GM12878 (cell line): ENCODE measurements around the gene CNOT10. TPM values are rescaled to one million over a fixed set of nuclear protein-coding genes. Genes with fewer than 3 reads are reported as not detected.

ENCODE experiments used
- ATAC-seq: fragments of 200-7000 bp; cut with Tn5 transposase; 3 replicates; pipeline ENCODE4 v1.9.1; 2020; ENCODE audit warnings: mild to moderate bottlenecking, moderate library complexity
- BruUV-seq: library from RNA; stranded (reverse); fragments of 400-500 nt; replicated peaks from 2 replicates; lab custom pipeline; 2021; lab: Mats Ljungman, UMichigan
- CTCF ChIA-PET: fragments of 300-600 bp; sonication (Branson Sonifier 250); formaldehyde crosslinking; extraction: SDS; loops from one replicate; lab custom pipeline; 2021; ENCODE audit warnings: inconsistent platforms; lab: Yijun Ruan, JAX
- POLR2A ChIA-PET: fragments of 350-600 bp; formaldehyde crosslinking; extraction: SDS; loops from one replicate; lab custom pipeline; 2021; ENCODE audit warnings: inconsistent platforms; lab: Charles Lee
- RAD21 ChIA-PET: fragments of 300-600 bp; sonication (Branson Sonifier 250); formaldehyde crosslinking; loops from one replicate; lab custom pipeline; 2023; ENCODE audit warnings: antibody characterized with exemption; ENCODE audit not compliant: unreplicated experiment; lab: Charles Lee
- SMC1A ChIA-PET: fragments of 300-600 bp; sonication (Branson Sonifier 250); formaldehyde crosslinking; loops from one replicate; lab custom pipeline; 2023; ENCODE audit not compliant: unreplicated experiment, uncharacterized antibody; lab: Charles Lee
- DNase-seq: peaks from one replicate; pipeline ENCODE4 v3.0.0-alpha.2; 2011; ENCODE audit warnings: low read depth, low spot score
- FAIRE-seq: peaks from 3 replicates; lab custom pipeline; 2011; peaks lifted over from hg19 to GRCh38; lab: Jason Lieb, UNC
- H2AFZ ChIP-seq: 2 replicates; pipeline ENCODE4 v1.6.0; 2011; ENCODE audit warnings: low read depth, low read length, control low read depth; ENCODE audit not compliant: control insufficient read depth
- H3K27ac ChIP-seq: 2 replicates; pipeline ENCODE4 v1.5.1; 2011; ENCODE audit warnings: control low read depth; ENCODE audit not compliant: control insufficient read depth, insufficient read depth
- H3K27me3 ChIP-seq, 2 experiments: replicated peaks in 1 of 2; 2 replicates each; pipeline versions ENCODE4 v1.6.0 to v1.6.1; 2011; ENCODE audit warnings: low read length in 1 of 2; ENCODE audit not compliant: control insufficient read depth in 2 of 2, insufficient read depth in 2 of 2
- H3K36me3 ChIP-seq, 2 experiments: 2 replicates each; pipeline ENCODE4 v1.5.1; 2011; ENCODE audit warnings: low read length in 1 of 2; ENCODE audit not compliant: control insufficient read depth in 2 of 2, insufficient read depth in 2 of 2
- H3K4me1 ChIP-seq: 2 replicates; pipeline ENCODE4 v1.6.1; 2011; ENCODE audit warnings: mild to moderate bottlenecking, low read length, moderate library complexity, mixed read lengths; ENCODE audit not compliant: control insufficient read depth, insufficient read depth
- H3K4me2 ChIP-seq: 2 replicates; pipeline ENCODE4 v1.6.0; 2011; ENCODE audit warnings: control low read depth; ENCODE audit not compliant: control insufficient read depth, insufficient read depth
- H3K4me3 ChIP-seq: fragments of 200-600 bp; sonication (generic); 2 replicates; pipeline ENCODE4 v1.5.1; 2016
- H3K79me2 ChIP-seq: 2 replicates; pipeline ENCODE4 v1.6.0; 2011; ENCODE audit warnings: low read length; ENCODE audit not compliant: control insufficient read depth, insufficient read depth
- H3K9ac ChIP-seq: 2 replicates; pipeline ENCODE4 v1.8.0; 2011; ENCODE audit warnings: low read length, control low read depth, mixed read lengths; ENCODE audit not compliant: control insufficient read depth, insufficient read depth
- H3K9me3 ChIP-seq: replicated peaks from 3 replicates; pipeline ENCODE4 v1.5.1; 2011; ENCODE audit warnings: mild to moderate bottlenecking, low read length; ENCODE audit not compliant: control insufficient read depth, insufficient read depth
- H4K20me1 ChIP-seq: 2 replicates; pipeline ENCODE4 v1.6.0; 2011; ENCODE audit not compliant: control insufficient read depth, insufficient read depth
- CREM ChIP-seq: IDR thresholded peaks from 2 replicates; pipeline ENCODE4 v1.6.1; 2014; ENCODE audit warnings: antibody characterized with exemption, low read depth
- E4F1 ChIP-seq: fragments of 450-650 bp; IDR thresholded peaks from 2 replicates; pipeline ENCODE4 v1.6.1; 2018; ENCODE audit warnings: borderline replicate concordance, mild to moderate bottlenecking; ENCODE audit not compliant: partially characterized antibody
- ETV6 ChIP-seq, 2 experiments: fragments of 450-650 bp in 1 of 2; IDR thresholded peaks in 1 of 2; conservative IDR thresholded peaks in 1 of 2; 2 replicates each; pipeline ENCODE4 v1.6.1; 2014; ENCODE audit warnings: antibody characterized with exemption in 1 of 2, borderline replicate concordance in 1 of 2, low read depth in 1 of 2, mild to moderate bottlenecking in 1 of 2, moderate library complexity in 1 of 2
- GATAD2B ChIP-seq: fragments of 450-650 bp; conservative IDR thresholded peaks from 2 replicates; pipeline ENCODE4 v1.6.1; 2017; ENCODE audit warnings: low read depth, mild to moderate bottlenecking, moderate library complexity
- HCFC1 ChIP-seq: fragments of 150-350 bp; IDR thresholded peaks from 2 replicates; pipeline ENCODE4 v1.6.1; 2014; ENCODE audit warnings: low read length
- HDAC6 ChIP-seq: fragments of 200-600 bp; sonication (generic); IDR thresholded peaks from one replicate; pipeline ENCODE4 v1.8.0; 2017; ENCODE audit warnings: antibody characterized with exemption; ENCODE audit not compliant: unreplicated experiment
- KAT2A ChIP-seq: conservative IDR thresholded peaks from 2 replicates; pipeline ENCODE4 v1.6.1; 2011; ENCODE audit warnings: low read depth, low read length; ENCODE audit not compliant: control insufficient read depth
- KLF5 ChIP-seq: fragments of 450-650 bp; IDR thresholded peaks from 2 replicates; pipeline ENCODE4 v1.6.1; 2014; ENCODE audit warnings: mild to moderate bottlenecking; ENCODE audit not compliant: partially characterized antibody
- NRF1 ChIP-seq: conservative IDR thresholded peaks from 2 replicates; pipeline ENCODE4 v1.6.1; 2011; ENCODE audit warnings: mild to moderate bottlenecking, low read depth, low read length, improper control_type of control experiment
- SMAD1 ChIP-seq: fragments of 450-650 bp; IDR thresholded peaks from 2 replicates; pipeline ENCODE4 v1.6.1; 2018; ENCODE audit warnings: mild to moderate bottlenecking, low read depth; ENCODE audit not compliant: partially characterized antibody
- SMC3 ChIP-seq: IDR thresholded peaks from 2 replicates; pipeline ENCODE4 v1.6.1; 2011; ENCODE audit warnings: low read length, improper control_type of control experiment, borderline replicate concordance
- SREBF2 ChIP-seq: IDR thresholded peaks from 2 replicates; pipeline ENCODE4 v1.6.1; 2012; ENCODE audit warnings: mild to moderate bottlenecking, low read length
- ZBTB11 ChIP-seq: fragments of 450-650 bp; formaldehyde crosslinking; IDR thresholded peaks from 2 replicates; pipeline ENCODE4 v1.5.0; 2022; ENCODE audit warnings: mild to moderate bottlenecking, missing genetic modification characterization
- ZBTB40 ChIP-seq: fragments of 450-650 bp; IDR thresholded peaks from 2 replicates; pipeline ENCODE4 v1.6.1; 2016; ENCODE audit warnings: mild to moderate bottlenecking, moderate library complexity, borderline replicate concordance
- WGBS: methylation state at CpG from one replicate; pipeline ENCODE4 v1.1.6; 2016; ENCODE audit warnings: low lambda C conversion rate; ENCODE audit not compliant: insufficient replicate concordance, insufficient coverage; ENCODE audit errors: missing lambda C conversion rate; 5-methylcytosine and 5-hydroxymethylcytosine counted together
- in situ Hi-C: fragments of 300-500 bp; cut with MboI; formaldehyde crosslinking; loops from 9 replicates; pipeline ENCODE4 v1.14.3; 2018; ENCODE audit warnings: mixed read lengths
- intact Hi-C: fragments of 100-400 bp; cut with micrococcal nuclease; formaldehyde crosslinking; loops from one replicate; pipeline ENCODE4 v1.14.2; 2022; ENCODE audit not compliant: unreplicated experiment
- polyA plus RNA-seq, 11 experiments: library from polyadenylated mRNA; depleted of rRNA in 4 of 11; unstranded in 6 of 11; stranded (reverse) in 5 of 11; fragments of >200 nt; fragmentation: Nextera tagmentation in 4 of 11; fragmentation: Illumina TruSeq in 1 of 11; extraction: Ambion mirVana in 4 of 11; extraction: Trizol in 1 of 11; gene quantifications; 1 replicate in 1 of 11; 2 replicates in 10 of 11; pipeline versions ENCODE4 v1.2.1 to v1.2.3, GENCODE V29; 2011 to 2016; ENCODE audit warnings: inconsistent platforms in 2 of 11, missing spikeins in 2 of 11, low read depth in 1 of 11
- total RNA-seq, 4 experiments: library from RNA; depleted of rRNA in 3 of 4; stranded (reverse); fragments of >200 nt in 3 of 4; fragmentation: Illumina TruSeq in 1 of 4; extraction: Trizol in 1 of 4; gene quantifications; 2 replicates each; pipeline versions ENCODE4 v1.2.1 to v1.2.3, GENCODE V29; 2013 to 2021

Gene CNOT10
- total and polyA plus RNA-seq, 10 of the 15 experiments (the other 5 are each of a cell fraction or from before 2014, with no cell fraction given), result 18.2 to 51.9 (median 45.5) TPM

- no peaks in the 10 kb centered on the region for H3K27me3 ChIP-seq
- no peak overlapping the region for H2AFZ ChIP-seq
- ATAC-seq, result no peak
- DNase-seq, result no peak
- WGBS, result 98% methylated on average over 5 of the region's 5 CpGs
- H3K4me2 ChIP-seq, result no peak overlapping the region
- H3K79me2 ChIP-seq, result no peaks in the 10 kb centered on the region
- no peaks in the 10 kb centered on the region for H4K20me1 ChIP-seq
- FAIRE-seq, result no peak
- TF ChIP-seq KAT2A (no peak), ETV6 (conservative IDR thresholded peaks at IDR 0.05 in 1 of 2, IDR thresholded peaks at IDR 0.05 in 1 of 2; ENCODE audit: borderline replicate concordance in 1 of 2, low read depth in 1 of 2) (no peak), GATAD2B (no peak), E4F1 (no peak), HCFC1 (no peak), NRF1 (no peak), HDAC6 (no peak), ZBTB40 (no peak), SREBF2 (no peak), SMAD1 (no peak), KLF5 (no peak), ZBTB11 (no peak), CREM (no peak), SMC3 (no peak)
- no peak overlapping the region for H3K9ac ChIP-seq
- intact Hi-C loops, result no loop called here
- no TSS peak for BruUV-seq
- SMC1A ChIA-PET, result no interaction called here
- no peak overlapping the region for H3K4me3 ChIP-seq
- CTCF ChIA-PET, result interaction anchor here (1.2 kb wide), 1 partner anchor 215 kb away, joined by 3 read pairs; no protein-coding TSS in a partner anchor
- H3K9me3 ChIP-seq, result no peaks in the 10 kb centered on the region
- H3K27ac ChIP-seq, result no peak overlapping the region
- POLR2A ChIA-PET, result no interaction called here
- in situ Hi-C loops, result no loop called here
- H3K4me1 ChIP-seq, result no peaks in the 10 kb centered on the region
- RAD21 ChIA-PET, result no interaction called here
- peaks cover 5 to 12% of the 10 kb centered on the region in 2 experiments; a peak in 3 of 4 replicates for H3K36me3 ChIP-seq
Observed at GRCh38 chr3:32719335-32719734, 34.3 kb downstream of the CNOT10 start.
